Erythroblast (primary cell): ENCODE results near the gene HERC4.

Experiments
- GATA1 ChIP-seq: IDR thresholded peaks from 2 replicates; pipeline ENCODE4 v1.6.1; 2011; ENCODE audit warnings: low read depth, mild to moderate bottlenecking, control low read depth, low read length, moderate library complexity
- POLR2A ChIP-seq: IDR thresholded peaks from 2 replicates; pipeline ENCODE4 v1.6.1; 2011; ENCODE audit warnings: mild to moderate bottlenecking, low read length

- TF ChIP-seq POLR2A: no peak
- TF ChIP-seq GATA1: no peak
Observed at GRCh38 chr10:68124718-68125117, 49.6 kb upstream of the HERC4 start.
